Breast epithelium (tissue), 3 donors: Measurements from ENCODE around the gene ADNP.

ENCODE experiments used
- POLR2A ChIP-seq: fragments of 450-650 bp; IDR thresholded peaks from one replicate; pipeline ENCODE4 v1.6.1; 2016; ENCODE audit warnings: antibody characterized with exemption, mild to moderate bottlenecking, moderate library complexity
- POLR2AphosphoS5 ChIP-seq, 3 donors: sonication (generic); formaldehyde crosslinking; IDR thresholded peaks; one replicate each; pipeline ENCODE4 v1.6.1; 2017; ENCODE audit warnings: antibody characterized with exemption in 3 of 3

- TF ChIP-seq POLR2A (no peak), POLR2AphosphoS5 (IDR thresholded peaks at IDR 0.05) (no peak)
Measured at GRCh38 chr20:50857348-50857747, 73.9 kb downstream of the ADNP start.
